GM19240 (cell line): ENCODE results near the gene MRPL28.
"Not testable (repeated sequence)": the region's sequence is repeated elsewhere in the genome, so short reads cannot be mapped to it uniquely, and the experiment has no call there.

Source experiments
- DNase-seq: peaks from one replicate; pipeline ENCODE4 v3.0.0; 2011; ENCODE audit warnings: low spot score; ENCODE audit not compliant: insufficient read length

The MRPL28 gene

GRCh38 chr16:391885-392335, 21.6 kb upstream of the MRPL28 start:
- DNase-seq, result peak; percentile 55

- no peak for DNase-seq
Measured at GRCh38 chr16:389352-389751, 19.0 kb upstream of the MRPL28 start.

- DNase-seq, result not testable (repeated sequence)
Measured at GRCh38 chr16:387761-388666, 17.7 kb upstream of the MRPL28 start.

- DNase-seq, result no peak
Measured at GRCh38 chr16:386641-387156, 16.4 kb upstream of the MRPL28 start.

GRCh38 chr16:383326-384051, 13.2 kb upstream of the MRPL28 start:
- no peak for DNase-seq

- DNase-seq, result peak; percentile 79
Measured at GRCh38 chr16:381789-382717, 11.7 kb upstream of the MRPL28 start, which contains the start of gene PGAP6. Gene PGAP6 (minus strand): TSS chr16:381978. CDS start chr16:381821, 157 bp downstream.

GRCh38 chr16:381012-381788, 10.9 kb upstream of the MRPL28 start:
- DNase-seq, result no peak

GRCh38 chr16:380762-381011, 10.3 kb upstream of the MRPL28 start:
- DNase-seq, result no peak

- DNase-seq, result no peak
Measured at GRCh38 chr16:379961-380761, 9.8 kb upstream of the MRPL28 start.

GRCh38 chr16:379183-379960, 9.0 kb upstream of the MRPL28 start:
- no peak for DNase-seq

- no peak for DNase-seq
Measured at GRCh38 chr16:378821-379182, 8.5 kb upstream of the MRPL28 start.

GRCh38 chr16:378113-378820, 7.9 kb upstream of the MRPL28 start:
- DNase-seq, result not testable (repeated sequence)

- no peak for DNase-seq
Measured at GRCh38 chr16:377419-377951, 7.1 kb upstream of the MRPL28 start.

GRCh38 chr16:376817-377418, 6.6 kb upstream of the MRPL28 start:
- DNase-seq, result no peak

- DNase-seq, result no peak
Measured at GRCh38 chr16:375927-376816, 5.8 kb upstream of the MRPL28 start.

- no peak for DNase-seq
Measured at GRCh38 chr16:375212-375611, 4.9 kb upstream of the MRPL28 start.

- DNase-seq, result no peak
Measured at GRCh38 chr16:374616-374926, 4.2 kb upstream of the MRPL28 start.
